IPS DF 6.9 (cell line): ENCODE results near the gene MTMR8.

Experiments
- DNase-seq: peaks from one replicate; pipeline ENCODE4 v3.0.0-alpha.2; 2013; ENCODE audit warnings: low read depth, low spot score
- H3K27ac ChIP-seq: one replicate; pipeline ENCODE4 v1.5.1; 2013; ENCODE audit warnings: low read length, control low read depth
- H3K27me3 ChIP-seq: 2 replicates; pipeline ENCODE4 v1.6.1; 2013; ENCODE audit warnings: mild to moderate bottlenecking, low read length; ENCODE audit not compliant: control insufficient read depth, insufficient read depth
- H3K36me3 ChIP-seq: 2 replicates; pipeline ENCODE4 v1.6.1; 2013; ENCODE audit warnings: low read length; ENCODE audit not compliant: control insufficient read depth, insufficient read depth
- H3K4me1 ChIP-seq: 2 replicates; pipeline ENCODE4 v1.6.1; 2013; ENCODE audit warnings: low read length; ENCODE audit not compliant: control insufficient read depth, insufficient read depth
- H3K4me3 ChIP-seq: 2 replicates; pipeline ENCODE4 v1.5.1; 2013; ENCODE audit warnings: mild to moderate bottlenecking, low read length
- H3K9me3 ChIP-seq: 2 replicates; pipeline ENCODE4 v1.6.1; 2013; ENCODE audit warnings: low read length, inconsistent platforms; ENCODE audit not compliant: control insufficient read depth, insufficient read depth
- WGBS: extraction: QIAGEN DNeasy Blood & Tissue Kit; methylation state at CpG from one replicate; pipeline ENCODE4 v1.1.7; 2013; ENCODE audit warnings: mixed read lengths, missing lambda C conversion rate; ENCODE audit not compliant: insufficient read length, insufficient coverage; 5-methylcytosine and 5-hydroxymethylcytosine counted together

The MTMR8 gene

GRCh38 chrX:64321507-64321906 is 73.7 kb downstream of the MTMR8 start:
- no peaks in the 10 kb centered on the region for H3K36me3 ChIP-seq
- H3K4me1 ChIP-seq: no peaks in the 10 kb centered on the region
- no peaks in the 10 kb centered on the region for H3K9me3 ChIP-seq
- H3K27me3 ChIP-seq: no peaks in the 10 kb centered on the region
- no peak for DNase-seq
- no CpG with 5 or more reads among the region's 2 CpGs for WGBS
- H3K27ac ChIP-seq: no peak overlapping the region
- no peak overlapping the region for H3K4me3 ChIP-seq

- DNase-seq: no peak
- H3K4me1 ChIP-seq: no peaks in the 10 kb centered on the region
- no CpG with 5 or more reads among the region's 1 CpG for WGBS
- no peaks in the 10 kb centered on the region; the same call in 1 of the 2 replicates for H3K9me3 ChIP-seq
- H3K36me3 ChIP-seq: no peaks in the 10 kb centered on the region
- no peaks in the 10 kb centered on the region for H3K27me3 ChIP-seq
- H3K4me3 ChIP-seq: no peak overlapping the region
- no peak overlapping the region for H3K27ac ChIP-seq
These were observed 81.6 kb downstream of the MTMR8 start for GRCh38 chrX:64313624-64314023.

GRCh38 chrX:64306712-64307111 is 88.5 kb downstream of the MTMR8 start:
- H3K27me3 ChIP-seq: no peaks in the 10 kb centered on the region
- WGBS: no CpG with 5 or more reads among the region's 7 CpGs
- no peak for DNase-seq
- H3K9me3 ChIP-seq: no peaks in the 10 kb centered on the region
- no peaks in the 10 kb centered on the region for H3K4me1 ChIP-seq
- no peaks in the 10 kb centered on the region for H3K36me3 ChIP-seq
- no peak overlapping the region for H3K27ac ChIP-seq
- H3K4me3 ChIP-seq: no peak overlapping the region

- no peak for DNase-seq
- H3K36me3 ChIP-seq: no peaks in the 10 kb centered on the region
- H3K27me3 ChIP-seq: no peaks in the 10 kb centered on the region
- WGBS: no CpG with 5 or more reads among the region's 2 CpGs
- H3K9me3 ChIP-seq: no peaks in the 10 kb centered on the region
- H3K4me3 ChIP-seq: no peak overlapping the region
- H3K27ac ChIP-seq: no peak overlapping the region
- H3K4me1 ChIP-seq: no peaks in the 10 kb centered on the region
These were observed 104.1 kb downstream of the MTMR8 start for GRCh38 chrX:64291123-64291522.

- H3K9me3 ChIP-seq: no peaks in the 10 kb centered on the region
- DNase-seq: no peak
- H3K27ac ChIP-seq: no peak overlapping the region
- H3K4me3 ChIP-seq: no peak overlapping the region
- no peaks in the 10 kb centered on the region for H3K27me3 ChIP-seq
- H3K4me1 ChIP-seq: no peaks in the 10 kb centered on the region
- H3K36me3 ChIP-seq: no peaks in the 10 kb centered on the region
These were observed 130.0 kb downstream of the MTMR8 start for GRCh38 chrX:64265265-64265664.

- H3K4me1 ChIP-seq: no peaks in the 10 kb centered on the region
- no CpG with 5 or more reads among the region's 17 CpGs for WGBS
- no peak within 1 kb of the TSS for H3K27ac ChIP-seq
- no peaks in the 10 kb centered on the region for H3K9me3 ChIP-seq
- DNase-seq: no peak
- no peak within 1 kb of the TSS for H3K4me3 ChIP-seq
- H3K36me3 ChIP-seq: no peaks in the 10 kb centered on the region
- no peaks in the 10 kb centered on the region for H3K27me3 ChIP-seq
These were observed 164.9 kb downstream of the MTMR8 start, which contains the start of gene ASB12 for GRCh38 chrX:64230123-64230970. TSS of gene ASB12 (minus strand) at chrX:64230607. CDS start at chrX:64225650, 4,957 bp downstream.

GRCh38 chrX:64229154-64229553 is 166.1 kb downstream of the MTMR8 start:
- Histone ChIP-seq H3K27ac (no peak overlapping the region), H3K9me3 (no peaks in the 10 kb centered on the region), H3K36me3 (no peaks in the 10 kb centered on the region), H3K4me1 (no peaks in the 10 kb centered on the region), H3K27me3 (no peaks in the 10 kb centered on the region), H3K4me3 (no peak overlapping the region)
- DNase-seq: no peak
- WGBS: no CpG with 5 or more reads among the region's 3 CpGs
